Astrocyte (in vitro differentiated cells and primary cell): ENCODE data around the gene WWC2. TPM values are rescaled to one million over a fixed set of nuclear protein-coding genes. Genes with fewer than 3 reads are reported as not detected.
A peak's percentile ranks its signal among the peaks of the same experiment; 100 is the strongest.

Source experiments
- DNase-seq: peaks from one replicate; pipeline ENCODE4 v3.0.0-alpha.2; 2010; ENCODE audit warnings: low read depth
- FAIRE-seq: peaks from 2 replicates; lab custom pipeline; 2011; peaks lifted over from hg19 to GRCh38; lab: Jason Lieb, UNC
- H2AFZ ChIP-seq: 2 replicates; pipeline ENCODE4 v1.6.0; 2012; ENCODE audit warnings: low read depth, low read length, inconsistent platforms
- H3K27ac ChIP-seq: 2 replicates; pipeline ENCODE4 v1.5.1; 2011; ENCODE audit warnings: low read depth, low read length, inconsistent platforms
- H3K27me3 ChIP-seq: 2 replicates; pipeline ENCODE4 v1.6.0; 2011; ENCODE audit warnings: low read length, inconsistent platforms; ENCODE audit not compliant: insufficient read depth
- H3K36me3 ChIP-seq: 2 replicates; pipeline ENCODE4 v1.5.1; 2011; ENCODE audit warnings: low read length, inconsistent platforms; ENCODE audit not compliant: insufficient read depth
- H3K4me1 ChIP-seq: 2 replicates; pipeline ENCODE4 v1.5.1; 2011; ENCODE audit warnings: low read length, inconsistent platforms; ENCODE audit not compliant: insufficient read depth
- H3K4me2 ChIP-seq: 2 replicates; pipeline ENCODE4 v1.6.0; 2012; ENCODE audit warnings: low read length, inconsistent platforms
- H3K4me3 ChIP-seq: 2 replicates; pipeline ENCODE4 v1.5.1; 2011; ENCODE audit warnings: low read depth, mild to moderate bottlenecking, low read length, inconsistent platforms; ENCODE audit not compliant: insufficient read depth
- H3K79me2 ChIP-seq: 2 replicates; pipeline ENCODE4 v1.6.0; 2012; ENCODE audit warnings: mild to moderate bottlenecking, low read length, inconsistent platforms; ENCODE audit not compliant: insufficient read depth
- H3K9ac ChIP-seq: 2 replicates; pipeline ENCODE4 v1.6.0; 2012; ENCODE audit warnings: mild to moderate bottlenecking, low read length, inconsistent platforms
- H3K9me3 ChIP-seq: 2 replicates; pipeline ENCODE4 v1.5.1; 2012; ENCODE audit warnings: low read depth, mild to moderate bottlenecking, low read length, inconsistent platforms; ENCODE audit not compliant: insufficient read depth
- H4K20me1 ChIP-seq: 2 replicates; pipeline ENCODE4 v1.6.0; 2012; ENCODE audit warnings: low read length, inconsistent platforms; ENCODE audit not compliant: insufficient read depth
- H3K27ac Mint-ChIP-seq: one replicate; pipeline ENCODE4 v1.8.0; 2021; ENCODE audit warnings: mild to moderate bottlenecking, mixed read lengths; ENCODE audit not compliant: unreplicated experiment
- H3K27me3 Mint-ChIP-seq: one replicate; pipeline ENCODE4 v1.8.0; 2021; ENCODE audit warnings: low read depth, mixed read lengths; ENCODE audit not compliant: unreplicated experiment
- H3K36me3 Mint-ChIP-seq: one replicate; pipeline ENCODE4 v1.8.0; 2021; ENCODE audit warnings: low read depth, mixed read lengths; ENCODE audit not compliant: unreplicated experiment
- H3K4me1 Mint-ChIP-seq: one replicate; pipeline ENCODE4 v1.8.0; 2021; ENCODE audit warnings: low read depth, mixed read lengths; ENCODE audit not compliant: unreplicated experiment
- H3K4me3 Mint-ChIP-seq: one replicate; pipeline ENCODE4 v1.8.0; 2021; ENCODE audit warnings: mild to moderate bottlenecking, moderate library complexity, mixed read lengths; ENCODE audit not compliant: unreplicated experiment
- H3K9me3 Mint-ChIP-seq: one replicate; pipeline ENCODE4 v1.8.0; 2021; ENCODE audit warnings: mild to moderate bottlenecking, mixed read lengths; ENCODE audit not compliant: unreplicated experiment
- EZH2 ChIP-seq: IDR thresholded peaks from 2 replicates; pipeline ENCODE4 v1.6.1; 2012; ENCODE audit warnings: mild to moderate bottlenecking, low read length, inconsistent platforms; ENCODE audit not compliant: insufficient read depth
- total RNA-seq: library from RNA; stranded (reverse); gene quantifications from 2 replicates; pipeline ENCODE4 v1.2.1, GENCODE V29; 2021
- TF ChIP-seq, protein P1 (sequence below): IDR thresholded peaks from 2 replicates; pipeline ENCODE4 v1.5.1; 2011; ENCODE audit warnings: low read depth, mild to moderate bottlenecking, inconsistent platforms, low read length, moderate library complexity; ENCODE audit not compliant: insufficient read depth

WWC2 gene
- total RNA-seq, 1 donor from 2014 or later, result 62.6 TPM

DNA sequence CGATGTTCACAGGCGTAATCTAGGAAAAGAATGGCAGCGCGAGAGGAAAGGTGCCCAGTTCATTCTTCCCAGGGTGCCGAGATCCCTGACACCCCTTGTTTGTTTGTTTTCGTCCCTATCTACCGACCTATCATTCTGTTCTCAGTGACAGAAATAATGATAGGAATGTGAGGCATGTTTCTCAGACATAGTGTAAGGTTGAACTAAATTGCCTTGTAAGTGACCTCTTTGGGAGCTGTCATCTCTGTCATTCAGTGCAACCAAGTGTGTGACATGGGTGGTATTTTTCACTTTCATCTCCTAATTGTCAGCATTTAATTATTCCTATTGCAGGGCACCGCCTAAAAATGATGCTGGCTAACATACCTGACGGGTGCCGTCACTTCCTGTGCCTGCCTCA lies 196.7 kb downstream of the WWC2 start:
- peak overlapping the region; percentile 80 for H3K27ac Mint-ChIP-seq
- no peak for DNase-seq
- H3K36me3 Mint-ChIP-seq, result peaks cover 25% of the 10 kb centered on the region

DNA sequence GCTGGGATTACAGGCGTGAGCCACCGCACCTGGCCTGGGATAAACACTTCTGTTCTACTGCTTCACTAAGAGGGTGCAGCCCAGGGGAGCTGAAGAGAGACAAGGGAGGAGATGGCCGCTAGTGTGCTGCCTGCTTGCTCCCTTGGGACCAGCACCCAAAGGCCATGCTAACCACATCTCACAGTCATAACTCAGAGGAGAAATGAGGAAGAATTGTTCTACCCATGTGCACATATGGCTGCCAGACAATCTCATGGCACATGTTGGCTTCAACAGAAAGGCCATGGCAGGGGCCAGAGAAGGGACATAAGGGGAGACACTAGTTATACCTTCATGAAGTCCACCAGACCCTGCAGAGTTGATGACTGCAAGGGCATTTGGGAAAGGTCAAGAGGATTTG lies 198.6 kb downstream of the WWC2 start:
- Mint-ChIP-seq H3K27ac (no peak overlapping the region), H3K27me3 (no peaks in the 10 kb centered on the region), H3K36me3 (peaks cover 23% of the 10 kb centered on the region), H3K9me3 (no peaks in the 10 kb centered on the region), H3K4me1 (peaks cover 13% of the 10 kb centered on the region), H3K4me3 (no peak overlapping the region)
- Histone ChIP-seq H3K9me3 (no peaks in the 10 kb centered on the region), H3K27me3 (no peaks in the 10 kb centered on the region), H3K4me3 (no peak overlapping the region), H3K36me3 (peaks cover 9% of the 10 kb centered on the region), H3K79me2 (no peaks in the 10 kb centered on the region), H3K27ac (no peak overlapping the region), H4K20me1 (no peaks in the 10 kb centered on the region), H3K4me2 (no peak overlapping the region), H2AFZ (no peak overlapping the region), H3K4me1 (peaks cover 6% of the 10 kb centered on the region), H3K9ac (no peak overlapping the region)
- FAIRE-seq (no peak), DNase-seq (no peak)
- TF ChIP-seq EZH2, result no peak
- TF ChIP-seq, protein P1, sequence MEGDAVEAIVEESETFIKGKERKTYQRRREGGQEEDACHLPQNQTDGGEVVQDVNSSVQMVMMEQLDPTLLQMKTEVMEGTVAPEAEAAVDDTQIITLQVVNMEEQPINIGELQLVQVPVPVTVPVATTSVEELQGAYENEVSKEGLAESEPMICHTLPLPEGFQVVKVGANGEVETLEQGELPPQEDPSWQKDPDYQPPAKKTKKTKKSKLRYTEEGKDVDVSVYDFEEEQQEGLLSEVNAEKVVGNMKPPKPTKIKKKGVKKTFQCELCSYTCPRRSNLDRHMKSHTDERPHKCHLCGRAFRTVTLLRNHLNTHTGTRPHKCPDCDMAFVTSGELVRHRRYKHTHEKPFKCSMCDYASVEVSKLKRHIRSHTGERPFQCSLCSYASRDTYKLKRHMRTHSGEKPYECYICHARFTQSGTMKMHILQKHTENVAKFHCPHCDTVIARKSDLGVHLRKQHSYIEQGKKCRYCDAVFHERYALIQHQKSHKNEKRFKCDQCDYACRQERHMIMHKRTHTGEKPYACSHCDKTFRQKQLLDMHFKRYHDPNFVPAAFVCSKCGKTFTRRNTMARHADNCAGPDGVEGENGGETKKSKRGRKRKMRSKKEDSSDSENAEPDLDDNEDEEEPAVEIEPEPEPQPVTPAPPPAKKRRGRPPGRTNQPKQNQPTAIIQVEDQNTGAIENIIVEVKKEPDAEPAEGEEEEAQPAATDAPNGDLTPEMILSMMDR, result no peak

More for the DNA sequence above, 196.7 kb downstream of the WWC2 start:
- FAIRE-seq, result no peak
- no peak overlapping the region for H3K4me3 ChIP-seq
- TF ChIP-seq EZH2, result no peak
- TF ChIP-seq, protein P1, result no peak
- no peaks in the 10 kb centered on the region for H3K79me2 ChIP-seq
- no peaks in the 10 kb centered on the region for H3K9me3 ChIP-seq
- H3K27ac ChIP-seq, result no peak overlapping the region
- no peaks in the 10 kb centered on the region for H4K20me1 ChIP-seq
- no peak overlapping the region for H2AFZ ChIP-seq
- H3K4me2 ChIP-seq, result no peak overlapping the region
- H3K36me3 ChIP-seq, result peaks cover 13% of the 10 kb centered on the region
- peaks cover 6% of the 10 kb centered on the region for H3K4me1 ChIP-seq
- Mint-ChIP-seq H3K4me3 (no peak overlapping the region), H3K9me3 (no peaks in the 10 kb centered on the region), H3K4me1 (peaks cover 13% of the 10 kb centered on the region), H3K27me3 (no peaks in the 10 kb centered on the region)
- H3K9ac ChIP-seq, result no peak overlapping the region
- no peaks in the 10 kb centered on the region for H3K27me3 ChIP-seq

DNA sequence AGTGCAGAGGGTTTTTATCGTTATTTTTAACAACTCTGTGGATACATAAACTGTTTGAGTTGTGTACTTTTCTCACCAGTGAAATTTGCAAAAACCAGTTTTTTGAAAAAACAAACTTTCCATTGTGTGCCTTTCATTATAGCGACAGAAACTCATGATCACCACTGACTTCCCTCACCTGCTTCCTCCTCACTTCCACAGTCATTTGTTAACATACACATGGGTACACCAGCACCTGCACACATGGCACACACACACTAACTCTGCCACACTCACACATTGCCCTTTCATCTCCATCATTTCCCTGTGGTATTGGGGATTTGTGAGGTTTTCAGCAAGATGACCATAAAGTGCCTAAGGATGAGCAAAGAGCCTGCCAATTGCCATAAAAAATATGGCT lies 200.4 kb downstream of the WWC2 start:
- Mint-ChIP-seq H3K9me3 (no peaks in the 10 kb centered on the region), H3K27ac (no peak overlapping the region), H3K4me1 (peaks cover 13% of the 10 kb centered on the region), H3K4me3 (no peak overlapping the region), H3K27me3 (no peaks in the 10 kb centered on the region), H3K36me3 (peaks cover 22% of the 10 kb centered on the region)
- Histone ChIP-seq H3K79me2 (no peaks in the 10 kb centered on the region), H3K27me3 (no peaks in the 10 kb centered on the region), H3K4me2 (no peak overlapping the region), H3K9me3 (no peaks in the 10 kb centered on the region), H3K27ac (no peak overlapping the region), H3K36me3 (peaks cover 9% of the 10 kb centered on the region), H4K20me1 (no peaks in the 10 kb centered on the region), H3K4me3 (no peak overlapping the region), H3K4me1 (peaks cover 6% of the 10 kb centered on the region), H2AFZ (no peak overlapping the region), H3K9ac (no peak overlapping the region)
- no peak for FAIRE-seq
- DNase-seq, result no peak
- TF ChIP-seq, protein P1, result no peak
- TF ChIP-seq EZH2, result no peak
